Breast epithelium (tissue), 4 donors: ENCODE data around the gene GCH1. TPM values are rescaled to one million over a fixed set of nuclear protein-coding genes. Genes with fewer than 3 reads are reported as not detected.
"Not testable (repeated sequence)": the region's sequence is repeated elsewhere in the genome, so short reads cannot be mapped to it uniquely, and the experiment has no call there.

Source experiments
- DNase-seq, 2 donors: peaks; one replicate each; pipeline ENCODE4 v3.0.0-alpha.2; 2019; ENCODE audit warnings: low spot score in 2 of 2
- H3K27ac ChIP-seq, 2 donors: fragments of 200-600 bp; sonication (generic) in 1 of 2; one replicate each; pipeline ENCODE4 v1.5.1; 2016 to 2019; ENCODE audit warnings: mild to moderate bottlenecking in 1 of 2
- H3K27me3 ChIP-seq, 2 donors: fragments of 200-600 bp; sonication (generic) in 1 of 2; one replicate each; pipeline versions ENCODE4 v1.5.1 to v1.6.0; 2017 to 2019; ENCODE audit warnings: control low read depth in 1 of 2, mild to moderate bottlenecking in 1 of 2
- H3K36me3 ChIP-seq: fragments of 200-600 bp; one replicate; pipeline ENCODE4 v1.5.1; 2019
- H3K4me1 ChIP-seq, 2 donors: fragments of 200-600 bp; sonication (generic); one replicate each; pipeline ENCODE4 v1.5.1; 2016 to 2019; ENCODE audit warnings: control low read depth in 1 of 2
- H3K4me3 ChIP-seq, 3 donors: fragments of 200-600 bp; sonication (generic); 1 replicate in 2 of 3; 2 replicates in 1 of 3; pipeline ENCODE4 v1.5.1; 2016 to 2019; ENCODE audit warnings: mild to moderate bottlenecking in 3 of 3, moderate library complexity in 2 of 3
- H3K9me3 ChIP-seq, 2 donors: fragments of 200-600 bp; sonication (generic) in 1 of 2; one replicate each; pipeline ENCODE4 v1.5.1; 2016 to 2019; ENCODE audit warnings: control low read depth in 1 of 2
- POLR2A ChIP-seq: fragments of 450-650 bp; IDR thresholded peaks from one replicate; pipeline ENCODE4 v1.6.1; 2016; ENCODE audit warnings: antibody characterized with exemption, mild to moderate bottlenecking, moderate library complexity
- POLR2AphosphoS5 ChIP-seq, 3 donors: sonication (generic); formaldehyde crosslinking; IDR thresholded peaks; one replicate each; pipeline ENCODE4 v1.6.1; 2017; ENCODE audit warnings: antibody characterized with exemption in 3 of 3
- intact Hi-C: fragments of 100-400 bp; cut with DNase I; formaldehyde crosslinking; loops from one replicate; pipeline ENCODE4 v1.15.1; 2023; ENCODE audit warnings: low total_unique reads
- total RNA-seq, 3 donors: library from RNA; depleted of rRNA; stranded (reverse); fragments of >200 nt; gene quantifications; one replicate each; pipeline ENCODE4 v1.1.0, GENCODE V29; 2016
- TF ChIP-seq, protein P1 (sequence below), 3 donors: fragments of 450-650 bp; IDR thresholded peaks; one replicate each; pipeline ENCODE4 v1.5.1; 2016 to 2017; ENCODE audit warnings: antibody characterized with exemption in 3 of 3, mild to moderate bottlenecking in 3 of 3, moderate library complexity in 3 of 3

The GCH1 gene
- total RNA-seq, 3 donors from 2014 or later = 3.4 to 20.1 (median 19.3) TPM

DNA sequence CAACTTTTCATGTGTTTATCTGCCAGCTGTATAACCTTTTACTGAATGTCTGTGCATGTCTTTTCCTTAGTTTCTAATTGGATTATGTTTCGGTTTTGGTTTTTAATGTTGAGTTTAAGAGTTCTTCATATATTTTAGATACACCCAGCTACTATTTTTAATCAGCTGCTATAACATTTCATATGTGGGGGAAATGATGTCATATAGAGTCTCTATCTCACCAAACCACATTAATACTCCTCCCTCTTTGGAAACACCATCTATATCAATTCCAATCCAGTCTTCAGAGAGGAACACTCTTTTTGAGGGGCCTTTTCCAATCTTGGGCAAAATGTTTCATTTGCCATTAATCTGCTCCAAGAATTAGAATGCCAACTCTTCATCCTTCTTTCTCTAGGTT, 28.5 kb upstream of the GCH1 start:
- Histone ChIP-seq H3K4me1 (no peaks in the 10 kb centered on the region), H3K4me3 (no peak overlapping the region), H3K27me3 (no peaks in the 10 kb centered on the region), H3K27ac (no peak overlapping the region), H3K9me3 (no peaks in the 10 kb centered on the region), H3K36me3 (no peaks in the 10 kb centered on the region)
- intact Hi-C loops = no loop called here
- TF ChIP-seq, protein P1, sequence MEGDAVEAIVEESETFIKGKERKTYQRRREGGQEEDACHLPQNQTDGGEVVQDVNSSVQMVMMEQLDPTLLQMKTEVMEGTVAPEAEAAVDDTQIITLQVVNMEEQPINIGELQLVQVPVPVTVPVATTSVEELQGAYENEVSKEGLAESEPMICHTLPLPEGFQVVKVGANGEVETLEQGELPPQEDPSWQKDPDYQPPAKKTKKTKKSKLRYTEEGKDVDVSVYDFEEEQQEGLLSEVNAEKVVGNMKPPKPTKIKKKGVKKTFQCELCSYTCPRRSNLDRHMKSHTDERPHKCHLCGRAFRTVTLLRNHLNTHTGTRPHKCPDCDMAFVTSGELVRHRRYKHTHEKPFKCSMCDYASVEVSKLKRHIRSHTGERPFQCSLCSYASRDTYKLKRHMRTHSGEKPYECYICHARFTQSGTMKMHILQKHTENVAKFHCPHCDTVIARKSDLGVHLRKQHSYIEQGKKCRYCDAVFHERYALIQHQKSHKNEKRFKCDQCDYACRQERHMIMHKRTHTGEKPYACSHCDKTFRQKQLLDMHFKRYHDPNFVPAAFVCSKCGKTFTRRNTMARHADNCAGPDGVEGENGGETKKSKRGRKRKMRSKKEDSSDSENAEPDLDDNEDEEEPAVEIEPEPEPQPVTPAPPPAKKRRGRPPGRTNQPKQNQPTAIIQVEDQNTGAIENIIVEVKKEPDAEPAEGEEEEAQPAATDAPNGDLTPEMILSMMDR (IDR thresholded peaks at IDR 0.05) = no peak
- TF ChIP-seq POLR2AphosphoS5 (IDR thresholded peaks at IDR 0.05) = no peak
- no peak for TF ChIP-seq POLR2A
- DNase-seq = no peak

DNA sequence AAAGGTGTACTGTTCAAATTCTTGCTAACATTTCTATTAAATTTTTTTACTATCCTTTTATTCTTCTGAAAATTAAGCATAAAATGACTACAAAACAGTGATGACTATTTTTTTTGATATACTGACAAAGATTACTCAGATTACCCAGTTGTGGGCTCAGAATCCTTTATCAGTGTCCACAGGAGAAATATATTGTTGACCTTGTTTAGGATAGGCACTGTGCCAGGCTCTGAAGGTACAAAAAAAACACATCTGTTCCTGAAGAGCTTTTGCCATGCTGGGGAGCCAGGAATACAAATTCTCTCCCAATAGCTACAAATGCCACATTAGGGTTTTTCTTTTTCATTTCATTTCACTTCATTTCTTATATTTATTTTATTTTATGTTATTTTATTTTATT, 26.9 kb upstream of the GCH1 start:
- TF ChIP-seq POLR2AphosphoS5 (IDR thresholded peaks at IDR 0.05) (no peak), POLR2A (no peak)
- TF ChIP-seq, protein P1 (IDR thresholded peaks at IDR 0.05) = no peak
- Histone ChIP-seq H3K36me3 (no peaks in the 10 kb centered on the region), H3K4me3 (no peak overlapping the region), H3K27me3 (no peaks in the 10 kb centered on the region), H3K9me3 (no peaks in the 10 kb centered on the region), H3K27ac (no peak overlapping the region), H3K4me1 (no peaks in the 10 kb centered on the region)
- intact Hi-C loops = no loop called here
- no peak for DNase-seq

DNA sequence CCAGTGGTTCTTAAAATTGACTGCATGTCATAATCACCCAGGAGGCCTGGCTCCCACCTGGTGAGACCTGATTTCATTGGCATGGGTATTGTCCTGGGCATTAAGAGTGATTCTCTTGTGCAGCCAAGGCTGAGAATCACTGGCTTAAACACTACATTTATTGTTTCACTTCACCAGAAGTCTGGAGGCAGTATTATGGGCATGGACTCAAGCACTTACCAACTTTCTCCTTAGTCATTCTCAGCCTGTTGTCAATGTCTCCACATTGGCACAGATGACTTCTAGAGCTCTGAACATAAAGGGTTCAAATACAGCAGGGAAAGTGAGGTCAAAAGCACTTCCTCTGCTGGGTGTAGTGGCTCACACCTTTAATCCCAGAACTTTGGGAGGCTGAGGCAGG, 25.6 kb upstream of the GCH1 start:
- no peak overlapping the region for H3K27ac ChIP-seq

DNA sequence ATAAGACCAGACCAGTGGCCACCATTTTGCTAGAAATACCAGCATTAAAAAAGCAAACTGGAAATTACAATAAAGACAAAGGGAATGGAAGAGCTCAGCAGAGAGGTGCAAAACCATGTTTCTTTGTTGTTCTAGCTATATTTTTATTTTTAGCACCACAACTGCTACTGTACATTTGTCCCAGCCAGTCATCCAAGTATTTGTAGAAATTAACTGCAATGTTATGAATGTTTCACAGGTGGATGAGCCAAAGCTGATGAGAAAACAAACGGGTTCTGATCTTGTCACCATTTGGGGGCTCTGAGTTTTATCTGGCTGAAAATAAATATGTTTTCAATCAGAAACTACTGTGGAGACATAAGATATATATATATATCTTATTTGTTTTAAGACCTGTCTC, 24.9 kb upstream of the GCH1 start:
- TF ChIP-seq, protein P1 (IDR thresholded peaks at IDR 0.05) = no peak
- TF ChIP-seq POLR2A (no peak), POLR2AphosphoS5 (IDR thresholded peaks at IDR 0.05) (no peak)
- intact Hi-C loops = no loop called here
- Histone ChIP-seq H3K4me3 (no peak overlapping the region), H3K27ac (no peak overlapping the region), H3K36me3 (no peaks in the 10 kb centered on the region), H3K27me3 (no peaks in the 10 kb centered on the region), H3K9me3 (no peaks in the 10 kb centered on the region), H3K4me1 (no peaks in the 10 kb centered on the region)
- no peak for DNase-seq

More for the DNA sequence above, 25.6 kb upstream of the GCH1 start:
- TF ChIP-seq POLR2AphosphoS5 (IDR thresholded peaks at IDR 0.05) = no peak
- TF ChIP-seq POLR2A = no peak
- TF ChIP-seq, protein P1 (IDR thresholded peaks at IDR 0.05) = no peak
- DNase-seq = peak in 1 of 2 donors; percentile 40
- H3K4me1 ChIP-seq = no peaks in the 10 kb centered on the region
- H3K36me3 ChIP-seq = no peaks in the 10 kb centered on the region
- no peaks in the 10 kb centered on the region for H3K9me3 ChIP-seq
- H3K27me3 ChIP-seq = no peaks in the 10 kb centered on the region
- no peak overlapping the region for H3K4me3 ChIP-seq
- intact Hi-C loops = no loop called here

DNA sequence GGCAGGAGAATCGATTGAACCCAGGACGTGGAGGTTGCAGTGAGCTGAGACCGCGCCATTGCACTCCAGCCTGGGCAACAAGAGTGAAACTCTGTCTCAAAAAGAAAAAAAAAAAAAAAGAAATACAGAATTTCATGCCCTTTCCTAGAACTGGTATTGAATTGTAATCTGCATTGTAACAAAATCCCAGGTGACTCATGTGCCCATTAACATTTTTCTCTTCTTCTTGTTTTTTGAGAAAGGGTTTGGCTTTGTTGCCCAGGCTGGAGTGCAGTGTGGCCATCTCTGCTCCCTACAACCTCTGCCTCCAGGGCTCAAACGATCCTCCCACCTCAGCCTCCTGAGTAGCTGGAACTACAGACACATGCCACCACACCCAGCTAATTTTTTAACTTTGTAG, 23.9 kb upstream of the GCH1 start:
- H3K36me3 ChIP-seq, DNase-seq, intact Hi-C loops: not testable (repeated sequence)

DNA sequence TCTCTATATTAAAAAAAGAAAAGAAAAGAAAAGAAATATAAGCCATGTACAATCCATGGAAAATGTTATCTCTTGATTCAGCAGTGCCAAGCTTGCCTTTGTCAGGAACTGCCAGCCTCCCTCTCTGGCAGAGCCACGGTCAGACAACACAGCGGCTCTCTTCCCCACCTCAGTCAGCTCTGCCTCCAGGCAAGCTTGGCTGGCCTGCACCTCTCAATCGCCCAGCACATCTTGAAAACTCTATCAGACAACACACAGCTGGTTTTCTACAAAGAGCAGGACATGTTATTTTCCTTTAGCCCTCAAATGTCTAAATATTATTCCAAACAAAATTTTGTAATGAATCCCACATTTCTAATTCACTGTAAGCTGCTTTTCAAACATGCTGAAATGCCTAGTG, 20.0 kb upstream of the GCH1 start:
- DNase-seq = no peak

More for the DNA sequence above, 23.9 kb upstream of the GCH1 start:
- not testable (repeated sequence) for H3K9me3 ChIP-seq, H3K27me3 ChIP-seq, H3K4me3 ChIP-seq, H3K4me1 ChIP-seq, H3K27ac ChIP-seq

More for the DNA sequence above, 20.0 kb upstream of the GCH1 start:
- no peaks in the 10 kb centered on the region for H3K27me3 ChIP-seq
- no peak overlapping the region for H3K27ac ChIP-seq
- no peaks in the 10 kb centered on the region for H3K36me3 ChIP-seq
- TF ChIP-seq, protein P1 (IDR thresholded peaks at IDR 0.05) = no peak
- TF ChIP-seq POLR2A (no peak), POLR2AphosphoS5 (IDR thresholded peaks at IDR 0.05) (no peak)
- intact Hi-C loops = no loop called here
- no peaks in the 10 kb centered on the region for H3K9me3 ChIP-seq
- H3K4me3 ChIP-seq = no peak overlapping the region
- no peaks in the 10 kb centered on the region for H3K4me1 ChIP-seq
